Measurements from ENCODE around the gene ZSCAN9.

DNA sequence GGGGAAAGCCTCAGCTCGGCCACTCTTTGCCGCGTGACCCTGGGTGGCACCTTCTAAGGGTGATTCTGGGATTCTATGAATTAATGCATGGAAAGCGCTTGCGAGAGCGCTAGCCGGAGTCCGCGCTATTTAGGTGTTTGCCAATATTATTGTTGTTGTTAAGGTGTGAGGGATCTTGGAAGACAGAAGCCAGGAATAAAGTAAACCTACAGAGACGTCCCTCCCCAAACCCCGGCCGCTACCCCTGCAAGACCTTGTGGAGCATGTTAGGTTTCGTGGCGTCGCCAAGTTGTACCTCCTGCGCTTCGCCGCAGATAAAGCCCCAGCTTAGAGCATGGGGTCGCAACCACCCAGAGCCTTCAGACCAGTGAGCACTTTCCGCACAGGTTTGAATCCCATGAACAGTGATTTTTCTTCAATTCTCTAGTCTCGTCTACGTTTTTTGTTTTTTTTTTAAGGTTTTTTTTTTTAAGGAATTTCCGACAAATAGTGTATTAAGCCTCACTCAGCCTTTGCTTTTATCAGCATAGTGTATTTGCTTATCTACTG is 16.9 kb upstream of the ZSCAN9 start:
- TF ChIP-seq, protein P1, sequence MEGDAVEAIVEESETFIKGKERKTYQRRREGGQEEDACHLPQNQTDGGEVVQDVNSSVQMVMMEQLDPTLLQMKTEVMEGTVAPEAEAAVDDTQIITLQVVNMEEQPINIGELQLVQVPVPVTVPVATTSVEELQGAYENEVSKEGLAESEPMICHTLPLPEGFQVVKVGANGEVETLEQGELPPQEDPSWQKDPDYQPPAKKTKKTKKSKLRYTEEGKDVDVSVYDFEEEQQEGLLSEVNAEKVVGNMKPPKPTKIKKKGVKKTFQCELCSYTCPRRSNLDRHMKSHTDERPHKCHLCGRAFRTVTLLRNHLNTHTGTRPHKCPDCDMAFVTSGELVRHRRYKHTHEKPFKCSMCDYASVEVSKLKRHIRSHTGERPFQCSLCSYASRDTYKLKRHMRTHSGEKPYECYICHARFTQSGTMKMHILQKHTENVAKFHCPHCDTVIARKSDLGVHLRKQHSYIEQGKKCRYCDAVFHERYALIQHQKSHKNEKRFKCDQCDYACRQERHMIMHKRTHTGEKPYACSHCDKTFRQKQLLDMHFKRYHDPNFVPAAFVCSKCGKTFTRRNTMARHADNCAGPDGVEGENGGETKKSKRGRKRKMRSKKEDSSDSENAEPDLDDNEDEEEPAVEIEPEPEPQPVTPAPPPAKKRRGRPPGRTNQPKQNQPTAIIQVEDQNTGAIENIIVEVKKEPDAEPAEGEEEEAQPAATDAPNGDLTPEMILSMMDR (IDR thresholded peaks at IDR 0.05; ENCODE audit: borderline replicate concordance, extremely low read depth, low read length, poor library complexity, severe bottlenecking): no peak
- TF ChIP-seq EZH2 (IDR thresholded peaks at IDR 0.05; ENCODE audit: borderline replicate concordance, low read depth, low read length, severe bottlenecking): no peak

Measured in DND-41 (cell line).